AG09319 (cell line): ENCODE results near the gene MRTFB.

Experiments used
- DNase-seq: peaks from one replicate; pipeline ENCODE4 v3.0.0-alpha.2; 2010; ENCODE audit warnings: low read depth; ENCODE audit errors: extremely low read depth
- TF ChIP-seq, protein P1 (sequence below): IDR thresholded peaks from 2 replicates; pipeline ENCODE4 v1.5.1; 2011; ENCODE audit warnings: low read depth, mild to moderate bottlenecking, inconsistent platforms, low read length, moderate library complexity

Gene MRTFB

DNA sequence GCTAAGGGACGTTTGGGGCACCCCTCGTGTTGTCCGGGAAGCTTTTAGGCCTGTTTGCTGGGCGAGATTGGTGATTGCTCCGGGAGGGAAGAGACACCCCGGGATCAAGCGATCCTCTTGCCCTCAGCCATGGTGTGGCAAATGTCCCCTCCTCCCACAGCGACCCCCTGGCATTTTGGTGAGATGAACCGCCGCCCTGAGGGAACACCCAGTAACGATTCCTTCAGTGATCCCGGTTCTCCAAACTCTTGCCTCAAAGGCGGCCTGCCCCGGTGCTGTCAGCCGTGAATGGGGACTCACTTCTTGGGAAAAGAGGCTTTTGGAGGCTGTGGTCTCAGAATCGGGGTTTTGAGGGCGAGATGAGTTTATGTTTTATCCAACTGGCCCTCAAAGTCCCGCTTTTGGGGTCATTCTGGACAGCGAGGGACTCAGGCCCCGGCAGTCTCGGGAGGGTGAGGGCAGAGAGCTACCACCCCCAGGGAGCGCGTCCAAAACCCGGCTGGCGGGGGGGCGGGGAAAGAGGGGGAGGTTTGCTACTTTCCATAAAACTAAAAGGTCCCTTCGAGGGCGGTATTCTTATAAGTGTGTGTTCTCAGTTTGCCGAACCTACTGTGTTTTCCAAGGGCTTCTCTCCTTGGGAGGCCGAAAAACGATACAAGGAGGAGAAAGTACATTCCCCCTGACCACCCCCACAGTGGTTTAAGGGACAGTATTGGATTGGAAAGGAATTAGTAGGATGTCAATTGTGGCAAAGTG, 232.7 kb downstream of the MRTFB start:
- TF ChIP-seq, protein P1, sequence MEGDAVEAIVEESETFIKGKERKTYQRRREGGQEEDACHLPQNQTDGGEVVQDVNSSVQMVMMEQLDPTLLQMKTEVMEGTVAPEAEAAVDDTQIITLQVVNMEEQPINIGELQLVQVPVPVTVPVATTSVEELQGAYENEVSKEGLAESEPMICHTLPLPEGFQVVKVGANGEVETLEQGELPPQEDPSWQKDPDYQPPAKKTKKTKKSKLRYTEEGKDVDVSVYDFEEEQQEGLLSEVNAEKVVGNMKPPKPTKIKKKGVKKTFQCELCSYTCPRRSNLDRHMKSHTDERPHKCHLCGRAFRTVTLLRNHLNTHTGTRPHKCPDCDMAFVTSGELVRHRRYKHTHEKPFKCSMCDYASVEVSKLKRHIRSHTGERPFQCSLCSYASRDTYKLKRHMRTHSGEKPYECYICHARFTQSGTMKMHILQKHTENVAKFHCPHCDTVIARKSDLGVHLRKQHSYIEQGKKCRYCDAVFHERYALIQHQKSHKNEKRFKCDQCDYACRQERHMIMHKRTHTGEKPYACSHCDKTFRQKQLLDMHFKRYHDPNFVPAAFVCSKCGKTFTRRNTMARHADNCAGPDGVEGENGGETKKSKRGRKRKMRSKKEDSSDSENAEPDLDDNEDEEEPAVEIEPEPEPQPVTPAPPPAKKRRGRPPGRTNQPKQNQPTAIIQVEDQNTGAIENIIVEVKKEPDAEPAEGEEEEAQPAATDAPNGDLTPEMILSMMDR, result no peak
- no peak for DNase-seq

DNA sequence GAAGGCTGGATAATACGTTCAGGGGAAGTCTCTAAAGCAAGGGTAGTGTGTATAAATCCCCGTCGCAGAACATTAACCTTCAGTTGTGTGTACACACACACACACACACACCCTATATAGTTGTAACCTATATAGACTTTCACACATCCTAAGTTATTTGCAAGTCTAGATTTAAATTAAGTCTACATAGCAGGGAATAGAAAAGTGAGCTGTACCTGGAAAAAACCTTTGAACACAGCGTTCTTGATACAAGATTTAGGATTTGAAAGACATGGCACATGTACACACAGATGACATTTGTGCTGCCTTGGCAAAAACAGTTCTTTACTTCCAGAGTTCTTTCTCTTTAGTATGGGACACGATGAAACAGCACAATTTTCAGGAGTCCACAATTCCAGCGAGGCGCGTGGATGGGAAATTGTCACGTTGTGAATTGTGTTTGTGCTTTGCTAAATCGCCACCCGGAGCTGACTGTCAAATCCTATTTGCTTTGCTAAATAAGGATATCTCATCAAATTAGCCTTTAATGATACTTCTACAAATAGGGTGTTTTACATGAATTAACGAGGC, 233.9 kb downstream of the MRTFB start:
- no peak for DNase-seq
- TF ChIP-seq, protein P1, result no peak

DNA sequence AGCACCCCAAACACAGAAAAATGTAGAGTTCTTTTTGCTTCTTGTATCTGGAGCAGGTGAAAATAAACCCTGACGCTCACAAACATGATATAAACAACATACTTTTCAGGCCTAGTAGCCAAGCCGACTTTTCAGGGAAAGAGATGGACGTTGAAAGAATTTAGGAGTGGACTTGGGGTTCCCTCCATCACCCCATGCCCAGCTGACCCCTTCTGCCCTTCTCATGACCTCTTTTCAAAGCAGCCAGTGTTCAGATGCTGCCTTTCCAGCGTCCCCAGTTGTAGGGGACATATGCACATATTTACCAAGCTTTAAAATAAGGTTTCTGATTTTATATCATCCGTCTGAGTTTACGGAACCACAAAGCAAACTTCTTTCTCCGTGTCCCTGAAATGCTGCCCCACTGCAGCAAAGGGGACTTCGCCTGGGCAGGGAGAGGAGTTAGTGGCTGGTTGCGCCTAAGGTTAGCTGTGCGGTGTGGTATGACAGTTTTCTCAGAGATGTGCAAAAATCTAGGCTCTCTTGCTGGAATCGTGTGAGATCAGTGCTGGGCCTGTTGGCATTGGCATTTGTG, 235.5 kb downstream of the MRTFB start:
- DNase-seq, result no peak
- TF ChIP-seq, protein P1, result no peak

DNA sequence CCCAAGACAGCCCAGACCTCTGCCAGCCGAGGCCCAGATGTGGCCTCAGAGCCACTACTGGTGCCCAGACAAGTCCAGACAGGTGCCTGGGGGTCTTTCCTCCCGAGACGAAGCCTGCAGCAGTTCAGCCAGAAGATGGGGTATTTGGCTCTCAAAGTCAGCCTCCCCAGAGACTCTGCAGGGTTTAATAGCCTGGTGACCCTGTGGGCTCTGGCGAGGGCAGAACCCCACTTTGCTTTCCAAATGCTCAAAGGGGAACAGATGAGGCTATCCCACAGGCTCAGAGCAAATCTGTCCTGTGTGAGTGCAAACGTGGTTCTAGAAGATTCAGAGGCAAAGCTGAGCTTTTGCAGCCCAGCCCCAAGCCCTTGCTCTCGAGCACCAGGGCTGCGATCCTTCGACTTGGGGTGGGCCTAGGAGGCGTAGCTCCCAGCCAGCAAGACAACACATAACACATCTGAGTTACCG, 236.0 kb downstream of the MRTFB start:
- DNase-seq, result no peak
- TF ChIP-seq, protein P1, result no peak

DNA sequence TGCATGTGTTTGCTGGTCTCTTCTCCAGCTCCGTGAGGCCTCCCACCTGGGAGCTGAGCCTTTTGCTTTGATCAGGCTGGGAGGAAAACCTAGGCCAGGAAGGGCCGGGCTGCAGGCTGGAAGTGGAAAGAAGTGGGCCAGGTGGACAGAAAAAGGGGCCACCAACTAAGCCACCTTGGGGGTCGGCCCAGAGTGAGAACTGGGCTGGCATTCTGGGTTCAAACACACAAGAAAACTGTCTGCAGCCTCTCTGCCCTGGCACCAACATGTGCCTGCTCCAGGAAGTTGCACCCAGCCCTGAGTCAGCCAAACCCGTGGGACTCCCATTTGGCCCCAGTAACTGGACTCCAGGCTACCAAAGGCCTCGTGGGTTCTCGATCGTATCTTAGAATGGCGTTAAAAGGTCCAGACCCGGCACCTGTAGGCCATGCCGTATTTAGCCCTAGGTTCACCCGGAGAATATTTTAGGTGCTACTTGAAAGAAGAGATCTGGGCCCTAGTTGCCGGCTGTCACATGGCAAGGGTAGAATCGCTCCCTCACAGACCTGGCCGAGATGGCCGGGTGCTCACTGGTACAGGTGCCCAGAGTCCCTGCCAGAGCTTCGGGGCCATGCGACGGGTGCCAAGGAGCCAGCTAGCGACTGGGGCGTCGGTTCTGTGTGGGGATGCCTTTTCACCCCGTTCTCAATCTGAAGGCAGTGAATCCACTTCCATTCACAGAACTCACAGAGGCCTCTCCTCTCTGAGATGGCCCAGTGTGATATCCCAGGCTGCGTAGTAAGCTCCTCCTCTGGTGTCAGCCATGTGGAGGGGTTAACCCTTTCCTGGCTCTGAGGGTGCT, 236.6 kb downstream of the MRTFB start:
- TF ChIP-seq, protein P1, result no peak
- no peak for DNase-seq

DNA sequence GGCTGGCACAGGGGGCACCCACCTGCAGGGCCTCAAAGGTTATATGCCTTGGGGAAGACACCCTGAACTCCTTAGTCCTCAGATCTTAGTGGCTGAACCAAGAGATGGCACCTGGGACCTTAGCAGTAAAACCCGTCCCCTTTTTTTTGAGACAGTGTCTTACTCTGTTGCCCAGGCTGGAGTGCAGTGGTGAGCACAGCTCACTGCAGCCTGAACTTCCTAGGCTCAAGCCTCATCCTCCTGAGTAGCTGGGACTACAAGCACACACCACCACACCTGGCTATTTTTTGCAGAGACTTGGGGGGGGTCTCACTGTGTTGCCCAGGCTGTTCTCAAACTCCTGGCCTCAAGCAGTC, 237.2 kb downstream of the MRTFB start:
- TF ChIP-seq, protein P1, result no peak
- no peak for DNase-seq
